ENCODE data around the gene POLE. TPM values are rescaled to one million over a fixed set of nuclear protein-coding genes. Genes with fewer than 3 reads are reported as not detected.
A peak's percentile ranks its signal among the peaks of the same experiment; 100 is the strongest.

The POLE gene
- total RNA-seq, 1 experiment from 2014 or later, result 32.8 TPM

DNA sequence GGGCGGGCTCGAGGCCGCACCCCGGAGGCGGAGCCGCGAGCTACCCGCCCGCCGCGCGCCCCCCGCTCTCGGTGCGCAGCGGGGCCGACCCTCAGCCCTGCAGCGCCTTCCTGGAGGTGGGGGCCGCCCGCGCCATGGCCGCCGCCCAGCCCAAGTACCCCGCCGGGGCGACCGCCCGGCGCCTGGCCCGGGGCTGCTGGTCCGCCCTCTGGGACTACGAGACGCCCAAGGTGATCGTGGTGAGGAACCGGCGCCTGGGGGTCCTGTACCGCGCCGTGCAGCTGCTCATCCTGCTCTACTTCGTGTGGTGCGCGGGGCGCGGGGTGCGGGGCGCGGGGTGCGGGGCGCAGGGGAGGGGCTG is 68.5 kb downstream of the POLE start, which contains the start of gene P2RX2:
TSS of gene P2RX2 (plus strand) at position 94 of the 361 bp plus-strand sequence. CDS start at position 135, 41 bp downstream.
- H3K4me3 ChIP-seq, result no peak within 1 kb of the TSS
- H3K27me3 ChIP-seq (replicated peaks), result peaks cover 15% of the 10 kb centered on the region
- no peak for DNase-seq (ENCODE audit: low read depth in 1 of 2, low spot score in 2 of 2)

DNA sequence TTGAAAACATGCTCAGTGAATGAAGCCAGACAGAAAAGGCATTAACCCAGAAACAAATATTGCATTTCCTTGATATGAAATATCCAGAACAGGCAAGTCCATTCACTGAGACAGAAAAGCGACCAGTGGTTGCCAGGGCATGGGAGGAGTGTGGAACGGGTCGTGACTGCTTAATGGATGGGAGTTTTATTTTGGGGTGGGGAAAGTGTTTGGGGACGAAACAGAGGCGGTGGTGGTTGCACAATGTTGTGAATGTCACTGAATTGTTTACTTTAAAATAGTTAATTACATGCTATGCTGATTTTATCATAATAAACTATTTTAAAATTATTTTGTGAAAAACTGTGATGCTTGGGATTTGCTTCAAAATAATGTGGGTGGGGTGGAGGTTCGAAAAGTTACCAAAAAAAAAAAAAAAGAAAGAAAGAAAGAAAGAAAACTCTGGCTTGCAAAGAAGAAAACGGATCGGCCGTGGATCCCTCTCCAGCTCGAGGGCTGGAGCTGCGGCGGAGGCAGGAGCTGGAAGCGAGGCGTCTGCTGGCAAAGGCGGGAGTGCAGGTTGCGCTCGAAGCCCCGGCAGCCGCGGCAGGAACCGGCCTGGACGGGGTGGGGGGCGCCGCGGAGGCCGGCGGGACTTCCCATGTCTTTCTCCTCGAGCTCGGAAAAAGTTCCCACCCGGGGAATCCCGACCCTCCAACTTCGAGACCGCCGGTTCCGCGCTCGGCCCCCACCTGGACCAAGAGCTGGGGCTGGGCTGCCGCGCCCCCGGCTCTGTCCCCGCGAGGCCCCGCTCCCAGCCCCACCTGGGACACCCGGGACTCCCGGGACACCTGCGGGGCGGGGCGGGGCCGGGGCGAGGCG is 69.1 kb downstream of the POLE start:
- Histone ChIP-seq H3K4me3 (no peak overlapping the region), H3K27ac (no peak overlapping the region), H3K27me3 (replicated peaks) (peaks cover 15% of the 10 kb centered on the region), H3K36me3 (peaks cover 1% of the 10 kb centered on the region; the same call in 1 of the 2 replicates), H3K9me3 (replicated peaks) (peaks cover 16% of the 10 kb centered on the region), H3K4me1 (replicated peaks) (no peaks in the 10 kb centered on the region)
- no peak for DNase-seq (ENCODE audit: low read depth in 1 of 2, low spot score in 2 of 2)

More for the DNA sequence above, 68.5 kb downstream of the POLE start, which contains the start of gene P2RX2:
- peaks cover 16% of the 10 kb centered on the region for H3K9me3 ChIP-seq (replicated peaks)
- peaks cover 8% of the 10 kb centered on the region for H3K36me3 ChIP-seq
- no peak within 1 kb of the TSS for H3K27ac ChIP-seq
- no peaks in the 10 kb centered on the region for H3K4me1 ChIP-seq (replicated peaks)

DNA sequence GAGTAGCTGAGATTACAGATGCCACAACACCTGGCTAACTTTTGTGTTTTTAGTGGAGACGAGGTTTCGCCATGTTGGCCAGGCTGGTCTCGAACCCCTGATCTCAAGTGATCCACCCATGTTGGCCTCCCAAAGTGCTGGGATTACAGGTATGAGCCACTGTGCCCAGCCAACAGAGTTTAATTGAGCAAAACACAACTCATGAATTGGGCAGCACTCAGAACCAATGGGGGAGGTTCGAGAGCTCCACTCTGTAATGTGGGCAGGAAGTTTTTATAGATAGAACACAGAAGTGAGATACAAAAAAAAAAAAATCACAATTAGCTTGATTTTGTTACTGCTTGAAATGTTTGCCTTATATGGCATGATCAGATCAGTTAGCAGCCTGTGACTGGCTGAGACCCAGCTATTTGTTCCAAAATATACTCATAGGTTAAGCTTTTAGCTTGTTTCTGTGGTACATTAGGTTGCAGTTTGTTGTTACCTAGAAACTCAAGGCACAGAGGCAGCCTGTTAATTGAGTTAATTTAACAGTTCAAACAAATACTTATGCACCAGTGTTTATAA is 69.9 kb downstream of the POLE start:
- no peaks in the 10 kb centered on the region for H3K36me3 ChIP-seq
- H3K9me3 ChIP-seq (replicated peaks), result peaks cover 16% of the 10 kb centered on the region
- no peak overlapping the region for H3K27ac ChIP-seq
- H3K27me3 ChIP-seq (replicated peaks), result peaks cover 15% of the 10 kb centered on the region
- H3K4me3 ChIP-seq, result no peak overlapping the region
- DNase-seq (ENCODE audit: low read depth in 1 of 2, low spot score in 2 of 2), result no peak
- no peaks in the 10 kb centered on the region for H3K4me1 ChIP-seq (replicated peaks)

DNA sequence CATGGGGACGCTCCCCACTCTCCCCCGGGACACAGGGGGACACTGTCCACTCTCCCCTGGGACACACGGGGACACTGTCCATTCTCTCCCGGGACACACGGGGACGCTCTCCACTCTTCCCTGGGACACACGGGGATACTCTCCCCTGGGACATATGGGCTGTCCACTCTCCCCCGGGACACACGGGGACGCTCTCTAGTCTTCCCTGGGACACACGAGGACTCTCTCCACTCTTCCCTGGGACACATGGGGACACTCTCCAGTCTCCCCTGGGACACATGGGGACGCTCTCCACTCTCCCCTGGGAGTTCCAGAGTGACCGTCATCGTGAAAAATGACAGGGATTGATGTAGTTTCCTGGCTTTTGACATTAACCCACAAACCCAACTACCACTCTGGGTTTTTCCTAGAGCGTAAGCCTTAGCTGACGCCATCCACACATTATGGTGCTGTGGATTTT is 71.5 kb downstream of the POLE start:
- H3K4me1 ChIP-seq (replicated peaks), result no peaks in the 10 kb centered on the region; the same call in 1 of the 2 replicates
- H3K27ac ChIP-seq, result no peak overlapping the region
- H3K9me3 ChIP-seq (replicated peaks), result peaks cover 16% of the 10 kb centered on the region
- H3K4me3 ChIP-seq, result no peak overlapping the region
- H3K27me3 ChIP-seq (replicated peaks), result peaks cover 17% of the 10 kb centered on the region
- no peak for DNase-seq (ENCODE audit: low read depth in 1 of 2, low spot score in 2 of 2)
- no peaks in the 10 kb centered on the region for H3K36me3 ChIP-seq

DNA sequence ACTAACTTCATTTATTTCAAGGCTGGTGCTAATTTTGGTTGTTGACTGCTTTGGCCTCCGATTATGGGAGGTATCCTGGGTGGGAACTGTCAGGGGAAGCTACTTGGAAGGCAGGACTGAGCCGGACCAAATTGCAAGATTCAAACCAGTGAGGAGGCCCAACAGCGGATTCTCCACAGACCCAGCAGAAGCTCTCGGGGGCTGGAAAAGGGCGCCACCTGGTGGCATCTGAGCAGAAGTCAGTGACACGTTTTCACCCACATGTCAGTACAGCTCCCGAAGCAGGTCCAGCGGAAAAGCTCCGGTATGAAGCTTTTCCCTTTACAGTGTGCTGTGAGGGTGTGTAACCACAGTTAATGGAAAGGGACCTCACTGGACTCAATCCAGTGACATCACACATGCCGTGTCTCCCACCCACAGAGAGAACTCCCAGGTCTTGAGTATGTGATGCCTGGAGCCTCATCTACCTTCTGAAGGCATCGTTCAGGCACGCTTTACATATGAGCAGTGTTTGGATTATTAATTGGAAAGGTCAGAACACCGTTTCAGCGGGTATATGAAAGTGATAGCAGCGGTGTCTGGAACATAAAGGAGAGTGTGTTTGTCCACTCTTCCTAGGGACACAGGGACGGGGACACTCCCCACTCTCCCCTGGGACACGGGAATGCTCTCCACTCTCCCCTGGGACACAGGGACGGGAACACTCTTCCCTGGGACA is 72.1 kb downstream of the POLE start:
- Histone ChIP-seq H3K4me3 (no peak overlapping the region), H3K9me3 (replicated peaks) (peaks cover 16% of the 10 kb centered on the region), H3K4me1 (replicated peaks) (peaks cover 3% of the 10 kb centered on the region; the same call in 1 of the 2 replicates), H3K27me3 (replicated peaks) (peaks cover 20% of the 10 kb centered on the region), H3K36me3 (no peaks in the 10 kb centered on the region), H3K27ac (no peak overlapping the region)
- peak; percentile 56 to 69 for DNase-seq (ENCODE audit: low read depth in 1 of 2, low spot score in 2 of 2)

DNA sequence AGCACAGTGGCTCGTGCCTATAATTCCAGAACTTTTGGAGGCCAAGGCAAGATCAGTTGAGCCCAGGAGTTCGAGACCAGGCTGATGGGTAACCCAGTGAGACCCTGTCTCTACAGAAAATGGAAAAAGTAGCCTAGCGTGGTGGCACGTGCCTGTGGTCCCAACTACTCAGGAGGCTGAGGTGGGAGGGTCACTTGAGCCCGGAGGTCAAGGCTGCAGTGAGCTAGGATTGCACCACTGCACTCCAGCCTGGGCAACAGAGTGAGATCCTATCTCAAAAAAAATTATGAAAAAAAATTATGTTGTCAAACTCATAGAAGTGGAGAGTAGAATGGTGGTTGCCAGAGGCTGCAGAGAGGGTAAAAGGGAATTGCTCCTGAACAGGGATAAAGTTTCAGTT is 73.1 kb downstream of the POLE start:
- no peak overlapping the region for H3K27ac ChIP-seq
- peaks cover 16% of the 10 kb centered on the region for H3K9me3 ChIP-seq (replicated peaks)
- peaks cover 26% of the 10 kb centered on the region for H3K27me3 ChIP-seq (replicated peaks)
- H3K4me1 ChIP-seq (replicated peaks), result peaks cover 3% of the 10 kb centered on the region; the same call in 1 of the 2 replicates
- DNase-seq (ENCODE audit: low read depth in 1 of 2, low spot score in 2 of 2), result no peak
- H3K4me3 ChIP-seq, result no peak overlapping the region
- H3K36me3 ChIP-seq, result no peaks in the 10 kb centered on the region

DNA sequence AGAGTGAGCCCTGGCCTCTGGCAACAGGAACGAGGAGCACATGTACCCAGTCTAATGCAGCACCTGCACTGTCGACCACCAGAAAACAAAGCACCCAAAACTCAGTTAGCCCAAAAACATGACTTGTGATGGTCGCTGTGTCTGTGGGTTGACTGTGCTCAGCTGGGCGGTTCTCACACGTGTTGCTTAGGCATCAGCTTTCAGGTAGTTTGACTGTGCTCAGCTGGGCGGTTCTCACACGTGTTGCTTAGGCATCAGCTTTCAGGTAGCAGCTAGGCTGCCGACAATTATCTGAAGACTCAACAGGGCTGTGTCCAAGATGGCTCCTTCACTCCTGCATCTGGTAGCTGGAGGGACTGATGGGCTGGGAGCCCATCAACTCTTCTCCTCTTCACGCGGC is 75.5 kb downstream of the POLE start:
- Histone ChIP-seq H3K9me3 (replicated peaks) (peaks cover 7% of the 10 kb centered on the region), H3K4me3 (no peak overlapping the region), H3K27ac (no peak overlapping the region), H3K4me1 (replicated peaks) (peaks cover 3% of the 10 kb centered on the region; the same call in 1 of the 2 replicates), H3K36me3 (no peaks in the 10 kb centered on the region), H3K27me3 (replicated peaks) (peaks cover 25% of the 10 kb centered on the region)
- no peak for DNase-seq (ENCODE audit: low read depth in 1 of 2, low spot score in 2 of 2)

DNA sequence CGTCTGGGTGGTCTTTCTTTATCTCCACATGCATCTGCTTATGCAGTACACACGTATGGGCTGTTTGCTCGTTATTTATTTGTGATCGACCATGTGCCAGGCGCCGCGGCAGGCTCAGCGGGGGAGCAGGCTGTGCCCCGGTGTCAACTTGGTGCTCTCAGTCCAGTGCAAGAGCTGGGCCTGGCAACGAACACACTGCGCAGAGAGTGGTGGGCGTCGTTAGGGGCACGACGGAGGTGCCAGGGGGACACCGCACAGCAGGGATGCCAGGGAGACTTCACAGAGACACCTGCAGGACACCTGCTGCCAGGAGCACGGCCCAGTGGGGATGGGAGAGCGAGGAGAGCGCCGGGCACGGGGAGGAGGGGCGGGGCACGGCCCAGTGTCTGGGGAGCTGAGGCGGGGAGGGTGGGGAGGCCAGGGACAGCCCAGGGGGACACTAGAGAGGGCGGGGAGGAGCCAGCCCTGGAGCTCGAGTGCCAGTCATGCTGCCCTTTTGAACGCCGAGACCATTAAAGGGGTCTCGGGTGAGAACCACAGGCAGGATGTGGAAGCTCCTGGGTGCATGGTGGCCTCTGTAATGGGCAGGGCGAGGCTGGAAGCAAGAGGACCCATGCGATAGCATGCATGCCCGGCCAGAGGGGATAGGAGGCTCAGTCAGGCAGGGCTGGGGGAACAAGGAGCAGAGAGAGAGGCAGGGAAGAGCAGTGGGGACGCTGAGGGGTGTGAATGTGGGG is 76.1 kb downstream of the POLE start:
- Histone ChIP-seq H3K4me3 (no peak overlapping the region), H3K4me1 (replicated peaks) (peaks cover 3% of the 10 kb centered on the region; the same call in 1 of the 2 replicates), H3K9me3 (replicated peaks) (peaks cover 4% of the 10 kb centered on the region), H3K27me3 (replicated peaks) (peaks cover 30% of the 10 kb centered on the region), H3K36me3 (no peaks in the 10 kb centered on the region), H3K27ac (no peak overlapping the region)
- no peak for DNase-seq (ENCODE audit: low read depth in 1 of 2, low spot score in 2 of 2)

DNA sequence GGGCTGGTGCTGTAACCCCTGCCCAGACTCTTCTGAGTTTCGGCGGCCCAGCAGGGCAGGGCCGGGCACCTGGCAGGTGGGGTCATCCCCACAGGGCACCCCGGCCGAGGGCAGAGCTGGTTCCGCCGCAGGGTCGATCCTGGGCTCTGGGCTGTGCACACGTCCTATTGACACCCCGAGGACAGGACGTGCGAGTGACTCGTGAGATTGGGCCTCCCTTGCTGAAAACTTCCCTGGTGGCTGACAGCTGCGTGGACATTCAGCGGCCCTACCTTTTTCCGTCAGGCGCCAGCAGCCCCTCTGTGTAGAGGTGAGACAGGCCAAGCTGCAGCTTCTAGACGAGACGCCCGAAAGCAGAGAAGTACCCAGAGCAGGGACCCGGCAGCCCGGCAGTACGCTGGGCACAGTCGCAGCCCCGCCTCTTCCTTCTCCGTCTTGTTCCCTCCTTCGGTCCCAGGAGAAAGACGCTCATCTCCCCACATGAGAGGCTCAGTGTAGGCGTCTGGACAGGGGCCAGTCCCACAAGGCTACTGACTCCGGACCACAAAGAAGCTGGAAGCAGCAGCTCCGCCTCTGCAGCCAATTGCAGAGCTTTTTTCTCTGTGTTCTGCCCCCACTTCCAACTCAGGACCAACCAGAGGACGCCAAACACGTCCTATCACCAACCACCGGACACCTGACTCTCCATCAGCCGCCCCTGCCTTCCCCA is 76.9 kb downstream of the POLE start, which contains the start of gene LRCOL1:
TSS of gene LRCOL1 (minus strand) at position 532 of the 709 bp plus-strand sequence. CDS start 4,331 bp downstream, outside the sequence.
- H3K9me3 ChIP-seq (replicated peaks), result no peaks in the 10 kb centered on the region; the same call in 1 of the 2 replicates
- no peak within 1 kb of the TSS for H3K27ac ChIP-seq
- H3K4me3 ChIP-seq, result no peak within 1 kb of the TSS
- no peak for DNase-seq (ENCODE audit: low read depth in 1 of 2, low spot score in 2 of 2)
- no peaks in the 10 kb centered on the region for H3K36me3 ChIP-seq
- H3K4me1 ChIP-seq (replicated peaks), result peaks cover 3% of the 10 kb centered on the region; the same call in 1 of the 2 replicates
- H3K27me3 ChIP-seq (replicated peaks), result peaks cover 30% of the 10 kb centered on the region

DNA sequence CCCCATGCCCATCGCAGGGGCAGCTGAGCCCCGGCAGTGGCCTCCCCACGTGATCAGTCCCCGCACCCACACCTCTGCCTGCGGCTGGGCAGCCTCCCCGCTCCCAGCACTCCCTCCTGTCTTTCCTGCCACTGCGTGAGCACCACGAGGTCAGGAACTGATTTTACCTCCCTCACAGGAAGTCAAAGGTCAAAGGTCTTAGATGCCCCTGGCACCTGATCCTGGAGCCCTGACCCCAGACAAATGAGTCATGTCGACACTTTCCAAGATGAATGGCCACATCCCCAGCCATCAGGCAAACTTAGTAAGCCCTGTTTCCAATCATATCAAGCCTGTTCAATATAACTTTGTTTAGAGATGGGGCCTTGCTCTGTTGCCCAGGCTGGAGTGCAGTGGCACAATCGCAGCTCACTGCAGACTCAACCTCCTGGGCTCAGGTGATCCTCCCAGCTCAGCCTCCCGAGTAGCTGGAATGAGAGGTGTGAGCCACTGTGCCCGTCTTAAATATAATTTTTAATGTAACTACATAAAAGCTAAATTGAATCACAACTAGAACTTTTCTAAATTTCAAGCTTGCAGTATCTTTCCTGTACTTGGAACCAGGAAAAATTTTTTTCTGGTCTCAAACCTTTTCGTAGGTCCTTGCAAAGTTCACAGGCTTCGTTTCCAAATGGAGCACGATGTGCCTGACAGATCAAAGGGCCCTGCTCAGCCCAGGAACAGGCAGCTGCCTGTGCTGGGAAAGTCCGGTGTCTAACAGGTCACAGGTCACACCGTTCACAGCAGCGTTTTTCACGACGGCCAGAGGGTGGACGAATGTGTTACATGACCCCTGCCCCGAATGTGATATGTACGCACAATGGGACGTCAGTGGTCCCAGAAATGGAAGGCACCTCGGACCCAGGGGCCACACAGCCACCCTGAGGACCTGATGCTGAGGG is 78.6 kb downstream of the POLE start:
- Histone ChIP-seq H3K4me1 (replicated peaks) (peaks cover 3% of the 10 kb centered on the region; the same call in 1 of the 2 replicates), H3K4me3 (no peak overlapping the region), H3K9me3 (replicated peaks) (no peaks in the 10 kb centered on the region; the same call in 1 of the 2 replicates), H3K27me3 (replicated peaks) (peaks cover 33% of the 10 kb centered on the region), H3K27ac (no peak overlapping the region), H3K36me3 (no peaks in the 10 kb centered on the region)
- DNase-seq (ENCODE audit: low read depth in 1 of 2, low spot score in 2 of 2), result no peak

DNA sequence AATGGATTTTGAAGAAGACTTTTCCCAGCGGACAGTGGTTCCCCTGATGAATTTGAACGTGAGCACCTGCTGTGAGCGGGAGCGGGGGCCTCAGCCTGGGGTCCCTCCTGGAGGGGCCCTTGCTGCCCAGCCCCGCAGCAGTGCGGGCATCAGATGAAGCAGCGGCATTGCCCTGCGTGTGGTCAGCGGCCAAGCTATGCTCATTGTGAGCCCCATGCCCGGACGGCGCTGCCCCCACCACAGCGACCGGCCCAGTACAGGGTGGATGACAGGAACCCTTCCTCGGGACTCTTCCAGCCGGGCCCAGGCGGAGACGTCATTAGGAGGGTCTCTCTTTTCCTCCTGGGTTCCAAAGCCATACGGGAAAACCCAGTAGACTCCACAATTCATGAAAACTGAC is 80.2 kb downstream of the POLE start:
- Histone ChIP-seq H3K4me1 (replicated peaks) (peaks cover 3% of the 10 kb centered on the region; the same call in 1 of the 2 replicates), H3K27ac (no peak overlapping the region), H3K4me3 (no peak overlapping the region), H3K36me3 (no peaks in the 10 kb centered on the region), H3K9me3 (replicated peaks) (no peaks in the 10 kb centered on the region; the same call in 1 of the 2 replicates), H3K27me3 (replicated peaks) (peaks cover 33% of the 10 kb centered on the region)
- no peak for DNase-seq (ENCODE audit: low read depth in 1 of 2, low spot score in 2 of 2)

Measured in SJSA1 (cell line).